PC-9 (cell line): Measurements from ENCODE around the gene NUDT6. TPM values are rescaled to one million over a fixed set of nuclear protein-coding genes. Genes with fewer than 3 reads are reported as not detected.

ENCODE experiments used
- BruUV-seq: library from RNA; stranded (reverse); fragments of 400-500 nt; replicated peaks from 2 replicates; lab custom pipeline; 2021; lab: Mats Ljungman, UMichigan
- CTCF ChIA-PET: fragments of 300-600 bp; sonication (Branson Sonifier 250); formaldehyde crosslinking; loops from one replicate; lab custom pipeline; 2022; ENCODE audit warnings: antibody characterized with exemption; lab: Charles Lee
- POLR2A ChIA-PET: fragments of 300-600 bp; sonication (Branson Sonifier 250); formaldehyde crosslinking; loops from one replicate; lab custom pipeline; 2022; ENCODE audit warnings: antibody characterized with exemption; ENCODE audit not compliant: unreplicated experiment; lab: Charles Lee
- DNase-seq, 2 experiments: peaks; one replicate each; pipeline versions ENCODE4 v3.0.0 to v3.0.0-alpha.2; 2015 to 2022; ENCODE audit warnings: mixed read lengths in 1 of 2
- H2AFZ ChIP-seq: fragments of 200-600 bp; sonication (generic); 2 replicates; pipeline ENCODE4 v1.8.1; 2017; ENCODE audit warnings: antibody characterized with exemption
- H3F3A ChIP-seq: fragments of 200-600 bp; sonication (generic); 2 replicates; pipeline ENCODE4 v1.8.1; 2017; ENCODE audit warnings: antibody characterized with exemption, mild to moderate bottlenecking, low read depth; ENCODE audit not compliant: insufficient read depth
- H3K27ac ChIP-seq: fragments of 200-600 bp; sonication (generic); 2 replicates; pipeline ENCODE4 v1.6.1; 2016; ENCODE audit warnings: mixed run types
- H3K27me3 ChIP-seq: fragments of 200-600 bp; sonication (generic); 2 replicates; pipeline ENCODE4 v1.6.1; 2016; ENCODE audit warnings: low read depth, mixed run types; ENCODE audit not compliant: insufficient read depth
- H3K36me3 ChIP-seq: fragments of 200-600 bp; sonication (generic); 2 replicates; pipeline ENCODE4 v1.6.1; 2016; ENCODE audit warnings: low read depth, mixed run types
- H3K4me1 ChIP-seq: fragments of 200-600 bp; sonication (generic); replicated peaks from 2 replicates; pipeline ENCODE4 v1.6.1; 2016; ENCODE audit warnings: mixed run types; ENCODE audit not compliant: insufficient read depth
- H3K4me2 ChIP-seq: fragments of 200-600 bp; sonication (generic); 2 replicates; pipeline ENCODE4 v1.6.1; 2017; ENCODE audit warnings: mixed run types
- H3K4me3 ChIP-seq: fragments of 200-600 bp; sonication (generic); 2 replicates; pipeline ENCODE4 v1.6.1; 2016; ENCODE audit warnings: mixed run types
- H3K79me2 ChIP-seq: fragments of 200-600 bp; sonication (generic); 2 replicates; pipeline ENCODE4 v1.6.1; 2017; ENCODE audit warnings: low read depth, mixed run types
- H3K9me2 ChIP-seq: fragments of 200-600 bp; sonication (generic); 2 replicates; pipeline ENCODE4 v1.8.1; 2017; ENCODE audit warnings: mild to moderate bottlenecking; ENCODE audit not compliant: insufficient read depth
- H3K9me3 ChIP-seq: fragments of 200-600 bp; sonication (generic); 2 replicates; pipeline ENCODE4 v1.8.1; 2016; ENCODE audit warnings: low read depth; ENCODE audit not compliant: insufficient read depth
- H4K20me1 ChIP-seq: fragments of 200-600 bp; sonication (generic); 2 replicates; pipeline ENCODE4 v1.8.1; 2017; ENCODE audit not compliant: insufficient read depth
- EZH2 ChIP-seq: fragments of 200-600 bp; sonication (generic); IDR thresholded peaks from 2 replicates; pipeline ENCODE4 v1.8.0; 2017; ENCODE audit warnings: antibody characterized with exemption, low read depth
- intact Hi-C: fragments of 100-400 bp; cut with micrococcal nuclease; formaldehyde crosslinking; loops from one replicate; pipeline ENCODE4 v1.10.0; 2022; ENCODE audit not compliant: unreplicated experiment
- total RNA-seq: library from RNA; stranded (reverse); gene quantifications from 2 replicates; pipeline ENCODE4 v1.2.3, GENCODE V29; 2021
- TF ChIP-seq, protein P1 (sequence below): fragments of 200-600 bp; sonication (generic); conservative IDR thresholded peaks from 2 replicates; pipeline ENCODE4 v1.6.1; 2017; ENCODE audit warnings: mixed run types, antibody characterized with exemption, mild to moderate bottlenecking, moderate library complexity

Gene NUDT6
- total RNA-seq, 1 experiment from 2014 or later, result 13.8 TPM

DNA sequence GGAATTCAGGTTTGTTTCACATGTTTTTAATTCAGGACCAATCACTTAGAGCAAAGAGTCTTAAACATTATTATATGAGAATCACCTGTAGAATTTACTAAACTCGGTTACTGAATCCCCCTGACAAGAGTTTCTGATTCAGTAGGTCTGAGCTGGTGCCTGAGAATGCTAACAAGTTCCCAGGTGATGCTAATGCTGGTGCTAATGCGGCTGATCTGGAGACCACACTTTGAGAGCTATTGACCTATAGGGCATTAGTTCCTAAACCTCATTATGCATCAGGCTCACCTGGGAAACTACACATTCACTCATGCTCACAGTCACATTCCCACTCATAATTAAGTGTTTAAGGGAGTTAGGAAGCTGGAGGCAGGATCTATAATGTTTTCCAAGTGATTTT, 36.1 kb upstream of the NUDT6 start:
- Histone ChIP-seq H3K9me3 (no peaks in the 10 kb centered on the region), H3K27me3 (no peaks in the 10 kb centered on the region), H3F3A (no peaks in the 10 kb centered on the region), H2AFZ (no peak overlapping the region), H3K9me2 (no peaks in the 10 kb centered on the region), H3K27ac (no peak overlapping the region), H3K4me2 (no peak overlapping the region), H3K4me3 (no peak overlapping the region), H3K36me3 (no peaks in the 10 kb centered on the region), H3K4me1 (no peaks in the 10 kb centered on the region), H4K20me1 (no peaks in the 10 kb centered on the region), H3K79me2 (no peaks in the 10 kb centered on the region)
- intact Hi-C loops, result no loop called here
- no TSS peak for BruUV-seq
- TF ChIP-seq EZH2, result no peak
- TF ChIP-seq, protein P1, sequence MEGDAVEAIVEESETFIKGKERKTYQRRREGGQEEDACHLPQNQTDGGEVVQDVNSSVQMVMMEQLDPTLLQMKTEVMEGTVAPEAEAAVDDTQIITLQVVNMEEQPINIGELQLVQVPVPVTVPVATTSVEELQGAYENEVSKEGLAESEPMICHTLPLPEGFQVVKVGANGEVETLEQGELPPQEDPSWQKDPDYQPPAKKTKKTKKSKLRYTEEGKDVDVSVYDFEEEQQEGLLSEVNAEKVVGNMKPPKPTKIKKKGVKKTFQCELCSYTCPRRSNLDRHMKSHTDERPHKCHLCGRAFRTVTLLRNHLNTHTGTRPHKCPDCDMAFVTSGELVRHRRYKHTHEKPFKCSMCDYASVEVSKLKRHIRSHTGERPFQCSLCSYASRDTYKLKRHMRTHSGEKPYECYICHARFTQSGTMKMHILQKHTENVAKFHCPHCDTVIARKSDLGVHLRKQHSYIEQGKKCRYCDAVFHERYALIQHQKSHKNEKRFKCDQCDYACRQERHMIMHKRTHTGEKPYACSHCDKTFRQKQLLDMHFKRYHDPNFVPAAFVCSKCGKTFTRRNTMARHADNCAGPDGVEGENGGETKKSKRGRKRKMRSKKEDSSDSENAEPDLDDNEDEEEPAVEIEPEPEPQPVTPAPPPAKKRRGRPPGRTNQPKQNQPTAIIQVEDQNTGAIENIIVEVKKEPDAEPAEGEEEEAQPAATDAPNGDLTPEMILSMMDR, result no peak
- ChIA-PET CTCF (no interaction called here), POLR2A (no interaction called here)
- no peak for DNase-seq

DNA sequence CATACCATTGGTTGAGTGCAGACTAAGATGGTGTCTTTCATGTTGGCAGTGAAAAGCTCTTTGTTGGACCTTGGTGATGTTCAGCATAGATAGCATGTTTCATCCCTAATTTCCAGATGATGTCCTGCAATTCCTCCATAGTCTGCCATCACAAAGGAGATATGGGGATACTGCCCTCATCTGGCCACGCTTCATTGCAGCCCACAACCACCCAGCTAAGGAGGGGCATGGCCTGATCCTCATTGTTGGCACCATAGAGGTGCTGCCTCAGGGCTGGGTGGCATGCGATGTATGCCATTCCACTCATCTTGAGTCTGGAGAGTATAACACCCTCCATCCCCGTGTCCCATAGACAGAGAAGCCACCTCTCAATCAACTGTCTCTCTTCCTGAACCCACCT, 31.5 kb upstream of the NUDT6 start:
- Histone ChIP-seq H3K27me3 (no peaks in the 10 kb centered on the region), H3K9me3 (no peaks in the 10 kb centered on the region), H3K79me2 (no peaks in the 10 kb centered on the region), H3K9me2 (no peaks in the 10 kb centered on the region), H3K4me1 (no peaks in the 10 kb centered on the region), H3K27ac (no peak overlapping the region), H3K36me3 (peaks cover 10% of the 10 kb centered on the region; the same call in 1 of the 2 replicates), H3F3A (no peaks in the 10 kb centered on the region), H2AFZ (no peak overlapping the region), H3K4me2 (no peak overlapping the region), H4K20me1 (no peaks in the 10 kb centered on the region), H3K4me3 (no peak overlapping the region)
- POLR2A ChIA-PET, result no interaction called here
- CTCF ChIA-PET, result no interaction called here
- no TSS peak for BruUV-seq
- intact Hi-C loops, result no loop called here
- no peak for DNase-seq
- TF ChIP-seq EZH2, result no peak
- TF ChIP-seq, protein P1, result no peak

DNA sequence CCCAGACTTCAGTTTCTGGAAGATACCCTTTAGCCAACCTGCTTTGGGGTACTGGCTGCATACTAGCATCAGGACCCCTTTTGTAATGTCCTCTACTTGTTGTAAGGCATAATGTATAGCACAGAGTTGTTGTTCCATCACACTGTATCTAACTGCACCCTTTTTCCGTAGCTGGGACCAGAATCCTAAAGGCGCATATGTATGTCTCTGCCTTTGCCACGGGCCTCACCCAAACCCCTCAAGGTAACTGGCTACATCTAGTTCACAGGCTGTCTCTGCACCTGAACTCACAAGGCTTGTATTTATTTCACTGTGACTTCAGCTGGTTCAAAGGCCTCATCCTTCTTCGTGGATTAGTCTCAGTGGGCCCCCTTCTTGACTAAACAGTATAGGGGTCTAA, 29.6 kb upstream of the NUDT6 start:
- intact Hi-C loops, result no loop called here
- TF ChIP-seq EZH2, result no peak
- TF ChIP-seq, protein P1, result no peak
- H2AFZ ChIP-seq, result no peak overlapping the region
- no peak overlapping the region for H3K4me2 ChIP-seq
- peaks cover 10% of the 10 kb centered on the region; the same call in 1 of the 2 replicates for H3K36me3 ChIP-seq
- H3F3A ChIP-seq, result no peaks in the 10 kb centered on the region
- POLR2A ChIA-PET, result interaction anchor here (0.7 kb wide), 1 partner anchor 192 kb away, joined by 5 read pairs; no protein-coding TSS in a partner anchor
- no peaks in the 10 kb centered on the region for H3K9me3 ChIP-seq
- H4K20me1 ChIP-seq, result no peaks in the 10 kb centered on the region
- DNase-seq, result no peak
- H3K27me3 ChIP-seq, result no peaks in the 10 kb centered on the region
- no TSS peak for BruUV-seq
- H3K27ac ChIP-seq, result no peak overlapping the region
- CTCF ChIA-PET, result no interaction called here
- no peak overlapping the region for H3K4me3 ChIP-seq
- H3K4me1 ChIP-seq, result no peaks in the 10 kb centered on the region
- no peaks in the 10 kb centered on the region for H3K79me2 ChIP-seq
- H3K9me2 ChIP-seq, result no peaks in the 10 kb centered on the region
